ENCODE data around the gene ESYT2.

Gene ESYT2

DNA sequence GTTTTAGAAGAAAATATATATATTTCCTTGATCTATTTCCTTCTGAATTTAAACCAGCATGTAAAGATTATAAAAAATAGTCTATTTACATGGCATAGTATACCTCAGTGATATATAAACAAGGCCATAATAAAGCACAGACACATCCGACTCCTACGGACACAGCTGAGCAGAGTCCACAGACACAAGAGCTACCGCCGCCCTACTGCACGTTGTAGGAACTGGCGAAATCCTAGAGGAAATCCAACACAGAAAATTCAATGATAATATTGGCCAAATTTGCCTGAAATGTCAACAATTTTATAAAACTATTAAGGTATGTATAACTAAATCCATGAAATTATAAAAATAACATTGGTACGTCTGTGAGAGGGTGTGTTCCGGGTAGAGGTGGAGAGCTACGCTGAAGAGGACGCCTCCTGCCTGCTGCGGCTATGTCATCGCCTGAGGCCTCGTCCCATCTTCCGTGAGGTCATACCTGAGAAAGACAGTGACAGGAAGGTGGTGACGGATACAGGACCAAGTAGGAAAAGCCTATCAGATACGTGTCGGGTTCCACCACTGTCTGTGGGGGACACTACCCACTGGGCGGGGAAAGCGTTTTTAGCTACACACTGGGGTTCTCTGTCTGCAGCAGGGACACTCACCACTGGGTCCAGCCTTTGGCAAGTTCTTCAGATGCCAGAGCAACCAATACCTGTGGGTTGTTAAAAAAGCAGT is 95.4 kb downstream of the ESYT2 start:
- Histone ChIP-seq H3K4me3 (ENCODE audit: low read length) (no peak overlapping the region), H3K4me2 (ENCODE audit: low read depth, low read length) (no peak overlapping the region), H3K27ac (ENCODE audit: low read length) (no peak overlapping the region), H3F3A (ENCODE audit: insufficient read depth, low read length) (no peaks in the 10 kb centered on the region), H3K79me2 (ENCODE audit: low read length) (no peaks in the 10 kb centered on the region), H3K4me1 (ENCODE audit: low read length) (no peaks in the 10 kb centered on the region), H4K20me1 (ENCODE audit: insufficient read depth, low read length) (no peaks in the 10 kb centered on the region), H3K36me3 (replicated peaks; ENCODE audit: insufficient read depth, low read length) (no peaks in the 10 kb centered on the region), H3K9ac (ENCODE audit: low read length) (no peak overlapping the region), H2AFZ (ENCODE audit: low read length) (no peak overlapping the region), H3K27me3 (replicated peaks; ENCODE audit: insufficient read depth, low read length) (no peaks in the 10 kb centered on the region), H3K9me3 (replicated peaks; ENCODE audit: insufficient read depth, low read length) (no peaks in the 10 kb centered on the region), H3K9me2 (replicated peaks; ENCODE audit: insufficient read depth, low read length) (no peaks in the 10 kb centered on the region)
- TF ChIP-seq EZH2 (optimal IDR thresholded peaks at IDR 0.05; ENCODE audit: low read depth, low read length), result no peak
- no peak for TF ChIP-seq CTCF (IDR thresholded peaks at IDR 0.05; ENCODE audit: low read length)
- TF ChIP-seq EZH2phosphoT487 (IDR thresholded peaks at IDR 0.05; ENCODE audit: low read length), result no peak
- DNase-seq, result no peak

DNA sequence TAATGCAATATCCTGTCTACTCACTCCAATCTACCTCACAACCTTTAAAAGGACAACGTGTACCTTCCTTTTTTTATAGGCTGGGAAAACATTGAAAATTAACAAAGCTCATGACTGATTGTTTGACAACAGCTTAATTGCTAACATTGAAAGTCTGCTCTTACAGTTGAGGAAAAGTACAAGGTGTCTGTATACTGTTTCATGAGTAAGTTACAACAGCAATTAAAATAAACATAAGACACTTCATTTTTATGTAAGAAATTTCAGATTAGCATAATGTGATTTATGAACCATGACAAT is 96.1 kb downstream of the ESYT2 start:
- Histone ChIP-seq H3K79me2 (ENCODE audit: low read length) (no peaks in the 10 kb centered on the region), H3K4me1 (ENCODE audit: low read length) (no peaks in the 10 kb centered on the region), H3K9me3 (replicated peaks; ENCODE audit: insufficient read depth, low read length) (no peaks in the 10 kb centered on the region), H3K9ac (ENCODE audit: low read length) (no peak overlapping the region), H3K27me3 (replicated peaks; ENCODE audit: insufficient read depth, low read length) (no peaks in the 10 kb centered on the region), H2AFZ (ENCODE audit: low read length) (no peak overlapping the region), H4K20me1 (ENCODE audit: insufficient read depth, low read length) (no peaks in the 10 kb centered on the region), H3F3A (ENCODE audit: insufficient read depth, low read length) (no peaks in the 10 kb centered on the region), H3K9me2 (replicated peaks; ENCODE audit: insufficient read depth, low read length) (no peaks in the 10 kb centered on the region), H3K4me3 (ENCODE audit: low read length) (no peak overlapping the region), H3K4me2 (ENCODE audit: low read depth, low read length) (no peak overlapping the region), H3K27ac (ENCODE audit: low read length) (no peak overlapping the region), H3K36me3 (replicated peaks; ENCODE audit: insufficient read depth, low read length) (no peaks in the 10 kb centered on the region)
- no peak for TF ChIP-seq CTCF (IDR thresholded peaks at IDR 0.05; ENCODE audit: low read length)
- no peak for TF ChIP-seq EZH2phosphoT487 (IDR thresholded peaks at IDR 0.05; ENCODE audit: low read length)
- DNase-seq, result no peak

GRCh38 chr7:158732494-158733219 is 96.7 kb downstream of the ESYT2 start:
- DNase-seq, result no peak
- Histone ChIP-seq H3K27ac (ENCODE audit: low read length) (no peak overlapping the region), H3K9me2 (replicated peaks; ENCODE audit: insufficient read depth, low read length) (no peaks in the 10 kb centered on the region), H4K20me1 (ENCODE audit: insufficient read depth, low read length) (no peaks in the 10 kb centered on the region), H3K4me1 (ENCODE audit: low read length) (no peaks in the 10 kb centered on the region), H3K79me2 (ENCODE audit: low read length) (no peaks in the 10 kb centered on the region), H3K4me3 (ENCODE audit: low read length) (no peak overlapping the region), H3K36me3 (replicated peaks; ENCODE audit: insufficient read depth, low read length) (no peaks in the 10 kb centered on the region), H3K9me3 (replicated peaks; ENCODE audit: insufficient read depth, low read length) (no peaks in the 10 kb centered on the region), H2AFZ (ENCODE audit: low read length) (no peak overlapping the region), H3K27me3 (replicated peaks; ENCODE audit: insufficient read depth, low read length) (no peaks in the 10 kb centered on the region), H3K9ac (ENCODE audit: low read length) (no peak overlapping the region), H3F3A (ENCODE audit: insufficient read depth, low read length) (no peaks in the 10 kb centered on the region), H3K4me2 (ENCODE audit: low read depth, low read length) (no peak overlapping the region)
- TF ChIP-seq EZH2 (optimal IDR thresholded peaks at IDR 0.05; ENCODE audit: low read depth, low read length) (no peak), EZH2phosphoT487 (IDR thresholded peaks at IDR 0.05; ENCODE audit: low read length) (no peak), CTCF (IDR thresholded peaks at IDR 0.05; ENCODE audit: low read length) (no peak)
